Fibroblast of skin of back (primary cell): ENCODE data around the gene ETV6.

Experiments used
- DNase-seq: peaks from one replicate; pipeline ENCODE4 v3.0.0-alpha.2; 2013

The ETV6 gene

DNA sequence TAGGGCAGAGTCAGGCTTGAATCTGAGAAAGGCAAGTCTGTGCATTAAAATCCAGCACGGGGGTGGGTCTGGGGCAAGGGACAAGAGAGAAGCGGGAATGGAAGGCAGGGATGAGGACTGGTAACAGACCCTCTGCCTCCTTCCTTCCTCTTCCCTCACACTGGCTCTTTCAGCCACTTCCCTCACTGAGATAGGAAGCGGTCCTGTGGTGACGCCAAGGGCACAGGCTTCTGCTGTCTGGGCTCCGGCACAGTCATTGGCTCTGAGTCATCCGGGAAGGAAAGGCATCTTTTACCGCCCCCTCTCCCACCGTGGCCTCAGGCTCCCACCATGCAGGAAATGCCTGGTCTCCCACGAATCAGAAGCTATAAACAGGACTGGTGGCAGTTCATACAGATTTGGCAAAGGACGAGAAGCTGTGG lies 70.2 kb downstream of the ETV6 start:
- DNase-seq = peak; percentile 99

DNA sequence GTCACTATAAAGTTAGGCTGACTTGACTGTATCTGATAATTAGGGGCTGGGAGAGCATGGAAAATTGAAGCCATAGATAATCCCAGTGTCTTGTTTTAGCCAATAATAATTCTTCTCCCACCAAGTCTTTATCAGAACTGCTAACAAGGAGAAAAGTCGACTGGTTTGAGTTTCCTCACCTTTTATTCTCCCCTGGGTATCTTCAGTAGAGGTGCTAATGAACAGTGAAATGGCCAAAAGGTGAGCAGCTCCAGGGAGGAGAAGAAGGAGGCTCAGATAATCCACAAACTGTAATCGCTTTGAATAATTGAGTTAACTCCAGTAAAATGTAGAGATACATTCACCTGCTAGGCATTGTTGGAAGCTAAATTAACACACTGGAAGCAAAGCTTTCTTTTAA lies 72.6 kb downstream of the ETV6 start:
- no peak for DNase-seq

DNA sequence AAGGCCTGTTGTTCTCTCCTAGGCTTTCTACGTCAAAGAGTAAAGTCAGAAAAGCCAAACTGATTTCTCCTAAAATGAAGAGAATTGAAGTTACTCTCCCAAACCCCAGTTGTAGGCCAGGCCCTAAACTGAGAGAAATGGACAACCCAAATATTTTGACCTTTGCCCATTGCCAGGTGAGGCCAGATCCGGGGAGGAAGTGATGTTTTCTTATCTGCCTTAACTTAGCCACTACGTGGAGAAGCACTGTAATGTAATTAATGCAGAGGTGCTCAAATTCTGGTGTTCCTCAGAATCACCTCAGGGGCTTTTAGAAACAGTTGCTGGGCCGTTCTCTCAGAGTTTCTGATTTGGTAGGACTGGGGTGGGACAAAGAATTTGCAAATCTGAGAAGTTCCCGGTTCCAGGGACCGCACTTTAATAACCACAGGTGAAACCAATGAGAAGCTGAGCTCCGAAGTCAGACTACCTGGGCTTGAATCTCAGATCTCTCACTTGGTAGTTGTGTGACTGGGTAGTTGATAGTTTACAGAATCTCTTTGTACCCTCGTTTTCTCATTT lies 73.2 kb downstream of the ETV6 start:
- no peak for DNase-seq

- no peak for DNase-seq
Measured at GRCh38 chr12:11723993-11724392, 74.5 kb downstream of the ETV6 start.

- peak; percentile 71 for DNase-seq
Measured at GRCh38 chr12:11724888-11725311, 75.4 kb downstream of the ETV6 start.

GRCh38 chr12:11725686-11726085 lies 76.2 kb downstream of the ETV6 start:
- peak; percentile 18 for DNase-seq

DNA sequence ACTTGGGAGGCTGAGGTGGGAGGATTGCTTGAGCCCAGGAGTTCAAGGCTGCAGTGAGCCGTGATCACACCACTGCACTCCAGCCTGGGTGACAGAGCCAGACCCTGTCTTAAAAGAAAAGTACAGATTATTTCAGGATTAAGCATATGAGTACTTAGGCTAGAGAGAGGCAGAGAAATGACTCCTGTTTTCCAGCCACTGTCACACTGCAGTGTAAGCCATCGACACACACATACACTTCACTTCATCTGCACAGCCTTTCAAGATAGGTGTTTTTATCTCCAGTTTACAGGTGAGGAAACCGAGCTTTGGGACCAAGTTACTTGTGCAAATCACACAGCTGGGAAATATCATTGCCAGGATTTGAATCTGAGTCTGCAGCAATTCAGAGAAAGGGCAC lies 77.2 kb downstream of the ETV6 start:
- DNase-seq = no peak

DNA sequence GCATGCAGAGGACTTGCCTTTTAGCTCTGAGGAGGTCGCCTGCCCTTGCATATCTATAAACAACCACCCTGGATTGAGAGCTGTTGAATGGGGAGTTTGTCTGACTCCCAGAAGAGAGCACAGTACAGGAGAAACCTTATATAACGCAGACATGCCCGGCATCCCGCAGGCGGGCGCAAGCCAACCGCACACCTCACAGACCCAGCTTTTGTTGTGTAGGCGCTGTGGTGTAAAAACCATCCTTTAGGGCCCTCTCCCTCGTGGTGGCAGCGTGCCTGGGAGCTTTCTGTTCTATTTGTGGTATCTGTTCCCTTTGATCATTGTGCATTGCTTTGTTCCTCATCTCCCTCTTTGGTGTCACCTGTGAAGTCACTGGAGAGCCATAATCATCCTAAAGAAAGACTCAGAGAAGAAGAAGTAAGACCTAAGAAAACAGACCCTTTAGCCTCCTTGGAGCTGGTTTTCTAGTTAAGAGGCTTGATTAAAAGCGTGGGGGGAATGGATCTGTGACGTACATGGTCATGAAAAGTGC lies 77.7 kb downstream of the ETV6 start:
- no peak for DNase-seq

DNA sequence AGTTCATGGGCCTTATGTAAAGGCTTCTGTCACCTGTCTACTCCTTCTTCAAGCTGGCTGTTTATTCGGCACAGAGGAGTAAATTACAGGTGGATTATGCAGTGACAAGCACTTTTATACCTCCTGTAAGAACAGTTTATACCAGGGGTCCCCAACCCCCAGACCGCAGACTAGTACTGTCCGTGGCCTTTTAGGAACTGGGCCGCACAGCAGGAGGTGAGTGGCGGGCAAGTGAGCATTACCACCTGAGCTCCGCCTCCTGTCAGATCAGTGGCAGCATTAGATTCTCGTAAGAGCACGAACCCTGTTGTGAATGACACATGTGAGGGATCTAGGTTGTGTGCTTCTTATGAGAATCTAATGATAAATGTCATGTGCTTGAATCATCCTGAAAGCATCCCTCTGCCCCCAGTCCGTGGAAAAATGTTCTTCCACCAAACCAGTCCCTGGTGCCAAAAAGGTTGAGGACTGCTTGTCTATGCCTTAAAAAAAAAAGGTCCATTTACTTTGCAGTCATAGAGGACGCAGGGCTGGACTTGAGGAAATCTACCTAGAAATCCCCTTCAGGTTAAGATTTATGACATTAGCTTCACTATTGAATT lies 78.8 kb downstream of the ETV6 start:
- DNase-seq = peak; percentile 58

DNA sequence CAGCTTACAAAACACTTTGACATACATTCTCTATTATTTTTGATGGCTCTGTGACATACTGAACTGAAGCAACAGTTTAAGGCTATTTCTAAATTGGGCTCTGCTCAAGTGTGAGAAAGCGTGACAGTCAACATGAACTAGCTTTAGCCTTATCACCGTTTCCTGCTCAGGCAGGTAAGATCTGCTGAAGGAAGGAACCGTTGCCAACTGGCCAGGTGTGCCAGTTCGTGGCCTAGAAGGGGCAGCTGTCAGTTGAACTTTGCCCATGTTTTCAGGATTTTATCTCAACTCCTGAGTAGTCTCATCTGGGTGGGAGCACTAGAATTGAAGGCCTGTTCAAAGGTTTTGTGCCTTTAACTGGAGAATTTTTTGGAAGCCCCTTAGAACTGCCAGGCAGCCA lies 79.5 kb downstream of the ETV6 start:
- no peak for DNase-seq

GRCh38 chr12:11729439-11730150 lies 80.1 kb downstream of the ETV6 start:
- DNase-seq = no peak

GRCh38 chr12:11730299-11731041 lies 81.0 kb downstream of the ETV6 start:
- DNase-seq = no peak

DNA sequence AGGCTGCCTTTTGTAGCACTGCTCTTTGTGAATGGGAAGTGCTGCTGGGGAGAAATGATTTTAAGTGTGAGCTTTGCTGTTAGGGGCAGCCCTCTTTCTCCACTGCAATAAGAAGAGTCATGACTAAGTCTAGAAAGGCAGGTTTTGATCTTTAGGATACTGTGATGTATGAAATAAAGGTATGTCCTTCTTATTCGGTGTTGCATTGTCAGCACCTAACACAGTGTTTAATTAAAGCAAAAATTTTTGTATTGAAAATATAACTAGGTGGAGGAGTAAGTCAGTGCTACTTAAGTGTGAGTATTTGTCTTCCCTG lies 81.5 kb downstream of the ETV6 start:
- no peak for DNase-seq

- peak; percentile 80 for DNase-seq
Measured at GRCh38 chr12:11731455-11731854, 82.0 kb downstream of the ETV6 start.

GRCh38 chr12:11732023-11732422 lies 82.5 kb downstream of the ETV6 start:
- no peak for DNase-seq

DNA sequence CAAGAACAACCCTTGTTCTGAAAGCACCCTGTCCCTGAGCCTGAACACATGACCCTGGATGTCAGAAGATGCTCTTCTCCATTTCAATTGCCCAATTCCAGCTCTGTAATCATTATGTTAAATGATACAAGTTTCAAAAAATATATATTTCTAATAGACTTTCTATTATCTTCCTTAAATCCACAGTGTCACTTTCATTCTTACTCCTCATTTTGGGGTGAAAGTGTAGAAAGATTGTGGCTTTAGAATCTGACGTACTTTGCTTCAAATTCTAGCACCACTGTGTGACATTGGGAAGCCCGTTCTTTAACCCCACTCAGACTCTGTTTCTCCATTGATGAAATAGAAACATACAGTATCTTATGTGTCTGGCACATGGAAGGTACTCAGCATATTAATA lies 83.2 kb downstream of the ETV6 start:
- DNase-seq = no peak

- no peak for DNase-seq
Measured at GRCh38 chr12:11734580-11735180, 85.2 kb downstream of the ETV6 start.

DNA sequence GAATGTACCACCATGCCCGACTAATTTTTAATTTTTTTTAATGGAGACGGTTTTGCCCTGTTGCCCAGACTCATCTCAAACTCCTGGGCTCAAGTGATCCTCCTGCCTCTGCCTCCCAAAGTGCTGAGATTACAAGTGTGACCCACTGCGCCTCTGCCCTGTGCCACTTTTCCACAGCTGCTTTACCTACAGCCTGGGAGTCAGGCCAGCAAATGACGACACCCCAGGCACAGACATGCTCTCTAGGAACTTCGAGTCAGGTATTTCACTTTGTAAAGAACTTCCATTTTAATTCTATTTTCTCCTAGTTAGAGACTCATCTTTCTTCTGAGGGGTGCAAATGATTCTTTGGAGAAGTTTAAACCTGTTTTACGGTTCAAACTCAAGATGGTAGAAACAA lies 89.0 kb downstream of the ETV6 start:
- no peak for DNase-seq

DNA sequence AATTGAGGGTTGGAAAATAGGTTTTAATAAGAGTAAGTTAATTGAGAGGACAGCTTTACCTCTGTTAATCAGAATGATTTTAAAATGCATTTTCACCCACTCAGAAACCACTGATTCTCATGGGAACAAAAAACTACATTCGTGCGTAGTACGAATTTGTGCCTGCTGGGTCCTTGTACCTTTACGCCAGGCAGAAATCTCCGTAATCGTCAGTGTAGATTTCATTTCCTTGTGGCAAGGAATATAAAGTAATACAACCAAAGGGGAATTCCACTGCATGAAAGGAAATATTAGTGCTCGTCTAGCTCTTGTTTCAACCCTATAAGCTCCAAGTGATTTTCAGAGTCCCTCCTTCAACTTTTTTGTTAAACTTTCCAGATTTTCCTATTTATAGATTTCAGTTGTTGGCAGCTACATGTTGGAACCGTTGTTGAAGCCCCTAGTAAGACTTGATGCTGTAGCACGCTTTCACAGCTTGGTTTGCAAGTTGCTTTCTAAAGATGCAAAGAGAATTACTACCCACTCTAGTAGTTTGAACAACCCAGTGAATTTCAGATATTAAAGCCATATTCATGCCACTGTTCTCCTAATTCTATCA lies 90.6 kb downstream of the ETV6 start:
- DNase-seq = no peak

DNA sequence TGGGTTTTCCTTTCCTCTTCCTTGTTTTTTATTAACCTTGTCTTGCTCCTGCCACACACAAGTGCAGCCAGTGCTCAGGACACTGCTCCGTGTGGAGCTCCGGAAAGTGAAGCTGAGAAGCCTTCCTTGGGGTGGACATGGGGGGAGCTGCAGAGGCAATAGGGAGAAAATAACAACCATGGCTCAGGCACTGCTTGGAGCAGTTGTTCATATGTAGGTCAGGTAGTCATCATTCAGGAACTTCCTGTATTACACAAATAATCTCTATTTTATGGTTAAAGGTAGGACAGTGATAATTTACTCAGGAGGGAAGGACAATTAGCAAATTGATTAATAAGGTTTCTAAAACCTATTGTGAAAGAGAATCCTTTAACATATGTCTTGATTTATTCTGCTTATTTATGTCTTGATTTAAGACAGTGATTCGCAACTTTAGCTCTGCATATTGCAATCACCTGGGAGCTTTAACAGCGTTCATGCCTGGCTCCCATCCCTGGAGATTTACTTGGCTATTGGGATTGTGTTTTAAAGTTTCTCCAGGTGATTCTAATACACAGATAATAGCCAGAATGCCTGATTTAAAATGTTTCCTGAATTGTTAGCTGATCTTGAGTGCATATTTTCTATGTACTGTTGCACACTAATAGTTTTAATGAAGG lies 92.1 kb downstream of the ETV6 start:
- no peak for DNase-seq

DNA sequence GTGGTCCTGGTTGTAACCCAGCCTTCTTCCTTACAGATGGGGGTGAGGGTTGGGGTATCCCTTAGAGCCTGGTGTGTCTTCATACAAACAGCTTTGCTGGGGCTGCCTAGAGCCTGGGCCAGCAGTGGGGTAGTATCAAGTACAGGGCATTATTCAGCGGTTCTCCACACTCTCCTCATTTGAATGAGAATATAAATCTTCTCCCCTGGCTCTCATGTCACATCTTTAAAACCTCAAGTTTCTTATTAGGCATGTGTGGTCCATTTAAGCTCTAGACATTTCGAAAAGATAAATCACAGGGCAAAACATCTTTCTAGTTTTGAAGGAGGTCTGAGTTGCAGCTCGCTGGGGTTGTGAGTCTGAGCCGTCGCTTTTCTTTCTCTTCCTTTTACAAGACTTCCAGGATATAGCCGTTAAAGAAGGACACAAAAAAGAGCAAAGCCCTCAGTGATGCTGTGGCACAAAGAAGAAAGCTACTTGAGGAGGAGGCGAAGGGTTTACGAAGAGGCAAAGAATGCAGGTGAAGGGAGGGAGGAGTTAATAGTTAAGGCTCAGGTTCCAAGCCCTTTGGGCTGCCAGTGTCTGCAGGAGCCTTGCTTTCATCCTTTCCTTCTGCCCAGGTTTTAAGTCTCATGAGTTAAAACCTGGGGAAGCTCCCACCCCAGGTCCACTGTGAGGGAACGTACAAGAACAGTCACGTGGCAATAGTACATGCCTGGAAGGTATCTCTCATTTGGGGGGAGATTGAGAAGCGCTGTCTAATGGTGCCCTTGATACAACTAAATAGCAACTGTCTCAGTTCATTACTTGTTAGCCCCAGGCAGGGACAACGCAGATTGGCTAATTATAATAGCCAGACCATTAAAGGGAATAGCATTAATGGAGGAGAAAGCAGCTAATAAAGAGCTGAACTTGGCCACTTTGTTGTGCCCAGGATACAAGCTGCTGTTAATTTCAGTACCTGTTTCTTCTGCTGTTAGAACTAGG lies 94.2 kb downstream of the ETV6 start:
- no peak for DNase-seq
